ENCODE data around the gene SSTR5.

SSTR5 gene

GRCh38 chr16:1051446-1051845, 21.1 kb upstream of the SSTR5 start:
- TF ChIP-seq POLR2AphosphoS5 (IDR thresholded peaks at IDR 0.05; ENCODE audit: low read depth, low read length) = no peak
- TF ChIP-seq SIN3A (IDR thresholded peaks at IDR 0.05; ENCODE audit: borderline replicate concordance, insufficient read depth, low read length) = no peak
- no peak for TF ChIP-seq REST (IDR thresholded peaks at IDR 0.05; ENCODE audit: insufficient read depth in 1 of 2, low read depth in 2 of 2, low read length in 2 of 2)

GRCh38 chr16:1052721-1053120, 19.8 kb upstream of the SSTR5 start:
- TF ChIP-seq REST (IDR thresholded peaks at IDR 0.05; ENCODE audit: insufficient read depth in 1 of 2, low read depth in 2 of 2, low read length in 2 of 2) (no peak), FOXP2 (optimal IDR thresholded peaks at IDR 0.05; ENCODE audit: borderline replicate concordance, extremely low read depth, extremely low read length, insufficient read depth) (no peak), POLR2AphosphoS5 (IDR thresholded peaks at IDR 0.05; ENCODE audit: low read depth, low read length) (no peak), SIN3A (IDR thresholded peaks at IDR 0.05; ENCODE audit: borderline replicate concordance, insufficient read depth, low read length) (no peak), TAF1 (IDR thresholded peaks at IDR 0.05; ENCODE audit: borderline replicate concordance, insufficient read depth, low read length) (no peak)

GRCh38 chr16:1053121-1053521, 19.4 kb upstream of the SSTR5 start:
- TF ChIP-seq FOXP2 (optimal IDR thresholded peaks at IDR 0.05; ENCODE audit: borderline replicate concordance, extremely low read depth, extremely low read length, insufficient read depth) = no peak
- no peak for TF ChIP-seq REST (IDR thresholded peaks at IDR 0.05; ENCODE audit: insufficient read depth in 1 of 2, low read depth in 2 of 2, low read length in 2 of 2)
- no peak for TF ChIP-seq POLR2AphosphoS5 (IDR thresholded peaks at IDR 0.05; ENCODE audit: low read depth, low read length)

- TF ChIP-seq FOXP2 (optimal IDR thresholded peaks at IDR 0.05; ENCODE audit: borderline replicate concordance, extremely low read depth, extremely low read length, insufficient read depth) = no peak
- no peak for TF ChIP-seq TAF1 (IDR thresholded peaks at IDR 0.05; ENCODE audit: borderline replicate concordance, insufficient read depth, low read length)
These were observed 18.7 kb upstream of the SSTR5 start for GRCh38 chr16:1053700-1054368.

GRCh38 chr16:1054660-1055556, 17.6 kb upstream of the SSTR5 start:
- no peak for TF ChIP-seq TAF1 (IDR thresholded peaks at IDR 0.05; ENCODE audit: borderline replicate concordance, insufficient read depth, low read length)
- TF ChIP-seq FOXP2 (optimal IDR thresholded peaks at IDR 0.05; ENCODE audit: borderline replicate concordance, extremely low read depth, extremely low read length, insufficient read depth) = no peak
- TF ChIP-seq SIN3A (IDR thresholded peaks at IDR 0.05; ENCODE audit: borderline replicate concordance, insufficient read depth, low read length) = no peak
- no peak for TF ChIP-seq REST (IDR thresholded peaks at IDR 0.05; ENCODE audit: insufficient read depth in 1 of 2, low read depth in 2 of 2, low read length in 2 of 2)
- TF ChIP-seq POLR2AphosphoS5 (IDR thresholded peaks at IDR 0.05; ENCODE audit: low read depth, low read length) = no peak

Measured in PFSK-1 (cell line).